Right cardiac atrium (tissue), 5 donors: ENCODE data around the gene SKIC2. TPM values are rescaled to one million over a fixed set of nuclear protein-coding genes. Genes with fewer than 3 reads are reported as not detected.
"Not testable (repeated sequence)": the region's sequence is repeated elsewhere in the genome, so short reads cannot be mapped to it uniquely, and the experiment has no call there.

Experiments
- ATAC-seq, 2 donors: fragments of 200-7000 bp; cut with Tn5 transposase; one replicate each; pipeline versions ENCODE4 v1.8.0 to v1.9.1; 2020; ENCODE audit warnings: moderate library complexity in 2 of 2, mild to moderate bottlenecking in 1 of 2
- DNase-seq, 3 donors: peaks; one replicate each; pipeline ENCODE4 v3.0.0-alpha.2; 2020
- H3K27ac ChIP-seq: one replicate; pipeline ENCODE4 v1.5.1; 2013; ENCODE audit warnings: mild to moderate bottlenecking, low read length, control low read depth, moderate library complexity
- H3K27me3 ChIP-seq: one replicate; pipeline ENCODE4 v1.6.1; 2013; ENCODE audit not compliant: control insufficient read depth, insufficient read depth
- H3K4me1 ChIP-seq: one replicate; pipeline ENCODE4 v1.6.1; 2013; ENCODE audit warnings: low read length; ENCODE audit not compliant: control insufficient read depth, insufficient read depth
- H3K4me3 ChIP-seq: one replicate; pipeline ENCODE4 v1.5.1; 2013; ENCODE audit warnings: low read length, control low read depth
- H3K9me3 ChIP-seq: one replicate; pipeline ENCODE4 v1.6.1; 2013; ENCODE audit warnings: low read length; ENCODE audit not compliant: control insufficient read depth
- WGBS: extraction: QIAGEN DNeasy Blood & Tissue Kit; methylation state at CpG from one replicate; pipeline ENCODE4 v1.1.7; 2013; 5-methylcytosine and 5-hydroxymethylcytosine counted together
- intact Hi-C, 4 donors: fragments of 100-400 bp; cut with DNase I; formaldehyde crosslinking; loops; one replicate each; pipeline versions ENCODE4 v1.11.0 to v1.14.0; 2022 to 2023
- polyA plus RNA-seq: library from polyadenylated mRNA; stranded (reverse); fragments of 200-250 nt; gene quantifications from one replicate; pipeline ENCODE4 v1.2.3, GENCODE V29; 2013
- total RNA-seq, 4 donors: library from RNA; stranded (reverse); fragmentation: NEBNext Ultra II Directional; extraction: Animal tissue kit (Norgen Biotek cat#: 25700); gene quantifications; one replicate each; pipeline ENCODE4 v1.2.1, GENCODE V29; 2021
- donor health status: healthy with polysubstance abuse.
- donor health status: DM: no; HTN: yes; CAD: no.
- donor health status: DM: no; HTN: no; CAD: no.
- donor health status: DM: no; HTN: yes; CAD: no; lungs with severe emphysema.
- donor health status: DM: yes; HTN: yes; CAD: no.

The SKIC2 gene
- total and polyA plus RNA-seq, 5 donors: 28.9 to 43.1 (median 36.8) TPM

GRCh38 chr6:31927242-31927862 is 31.6 kb upstream of the SKIC2 start, which contains the start of gene C2:
Gene C2 (plus strand): TSS chr6:31927717. CDS start chr6:31927753, 36 bp downstream.
- Histone ChIP-seq H3K4me1 (no peaks in the 10 kb centered on the region), H3K27me3 (no peaks in the 10 kb centered on the region), H3K9me3 (no peaks in the 10 kb centered on the region), H3K27ac (no peak within 1 kb of the TSS), H3K4me3 (no peak within 1 kb of the TSS)
- intact Hi-C loops: no loop called here
- DNase-seq (peak in 1 of 3 donors; percentile 51), ATAC-seq (peak in 1 of 2 donors; percentile 14)
- WGBS: 56% methylated on average over 11 of the region's 11 CpGs

DNA sequence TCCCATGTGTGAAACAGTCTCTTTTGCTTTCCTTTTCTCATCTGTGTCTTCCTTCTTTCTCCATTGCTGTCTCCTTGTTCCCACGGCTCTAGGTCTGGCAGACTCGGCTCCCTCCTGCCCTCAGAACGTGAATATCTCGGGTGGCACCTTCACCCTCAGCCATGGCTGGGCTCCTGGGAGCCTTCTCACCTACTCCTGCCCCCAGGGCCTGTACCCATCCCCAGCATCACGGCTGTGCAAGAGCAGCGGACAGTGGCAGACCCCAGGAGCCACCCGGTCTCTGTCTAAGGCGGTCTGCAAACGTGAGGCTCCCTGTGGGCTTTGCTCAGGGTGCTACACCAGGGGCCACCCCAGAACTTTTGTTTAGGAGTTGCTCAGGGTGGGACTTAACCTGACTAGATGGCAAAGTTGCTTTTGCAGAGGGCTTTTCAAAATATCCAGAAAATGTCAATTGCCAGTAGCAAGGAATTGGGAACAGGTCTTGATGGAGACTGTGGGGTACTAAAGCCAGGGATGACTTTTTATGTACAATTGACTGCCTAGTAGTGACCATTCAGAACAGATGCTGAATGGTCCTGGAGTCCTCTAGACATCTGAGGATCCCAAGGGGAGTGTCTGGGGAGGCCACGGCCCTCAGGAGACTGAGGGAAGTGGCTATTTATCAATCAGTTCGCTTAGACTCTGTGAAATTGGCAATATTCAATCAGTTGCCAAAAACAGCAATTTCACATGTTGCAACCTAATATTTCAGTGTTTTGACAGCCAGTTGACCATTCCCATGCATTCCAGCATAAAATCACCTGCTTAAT is 30.9 kb upstream of the SKIC2 start:
- Histone ChIP-seq H3K9me3 (no peaks in the 10 kb centered on the region), H3K27me3 (no peaks in the 10 kb centered on the region), H3K27ac (no peak overlapping the region), H3K4me1 (no peaks in the 10 kb centered on the region), H3K4me3 (no peak overlapping the region)
- peak in 1 of 3 donors; percentile 38 for DNase-seq
- ATAC-seq: peak; percentile 29 to 36
- intact Hi-C loops: no loop called here
- WGBS: 74% methylated on average over 11 of the region's 11 CpGs

DNA sequence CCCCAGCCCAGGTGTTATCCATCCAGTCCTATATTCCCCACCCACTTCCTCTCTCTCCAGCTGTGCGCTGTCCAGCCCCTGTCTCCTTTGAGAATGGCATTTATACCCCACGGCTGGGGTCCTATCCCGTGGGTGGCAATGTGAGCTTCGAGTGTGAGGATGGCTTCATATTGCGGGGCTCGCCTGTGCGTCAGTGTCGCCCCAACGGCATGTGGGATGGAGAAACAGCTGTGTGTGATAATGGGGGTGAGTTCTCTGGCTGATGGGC is 30.4 kb upstream of the SKIC2 start:
- DNase-seq (no peak), ATAC-seq (no peak)
- no peak overlapping the region for H3K27ac ChIP-seq
- WGBS: 78% methylated on average over 9 of the region's 9 CpGs
- intact Hi-C loops: no loop called here
- no peak overlapping the region for H3K4me3 ChIP-seq
- H3K9me3 ChIP-seq: no peaks in the 10 kb centered on the region
- no peaks in the 10 kb centered on the region for H3K27me3 ChIP-seq
- no peaks in the 10 kb centered on the region for H3K4me1 ChIP-seq

DNA sequence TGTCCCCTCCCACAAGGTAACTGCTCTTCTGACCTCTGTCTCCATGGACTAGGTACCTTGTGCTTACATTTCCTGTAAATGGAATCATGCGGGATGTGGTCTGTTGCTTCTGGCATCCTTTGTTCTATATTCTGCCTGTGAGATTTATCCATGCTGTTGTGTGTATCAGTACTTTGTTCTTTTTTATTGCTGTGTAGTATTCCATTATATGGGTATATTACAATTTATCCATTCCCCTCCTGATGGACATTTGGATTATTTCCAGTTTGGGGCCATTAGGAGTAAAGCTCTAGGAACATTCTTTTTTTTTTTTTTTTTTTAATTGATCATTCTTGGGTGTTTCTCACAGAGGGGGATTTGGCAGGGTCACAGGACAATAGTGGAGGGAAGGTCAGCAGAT is 28.0 kb upstream of the SKIC2 start:
- Histone ChIP-seq H3K4me1 (no peaks in the 10 kb centered on the region), H3K27ac (no peak overlapping the region), H3K4me3 (no peak overlapping the region), H3K27me3 (no peaks in the 10 kb centered on the region), H3K9me3 (no peaks in the 10 kb centered on the region)
- DNase-seq (no peak), ATAC-seq (no peak)
- intact Hi-C loops: no loop called here
- WGBS: 88% methylated on average over 1 of the region's 1 CpG

- H3K4me1 ChIP-seq, H3K4me3 ChIP-seq, intact Hi-C loops, H3K9me3 ChIP-seq, ATAC-seq, DNase-seq, H3K27me3 ChIP-seq, H3K27ac ChIP-seq: not testable (repeated sequence)
- 94% methylated on average over 32 of the region's 32 CpGs for WGBS
These were observed 26.8 kb upstream of the SKIC2 start for GRCh38 chr6:31932137-31932536.

GRCh38 chr6:31933537-31933936 is 25.4 kb upstream of the SKIC2 start:
- H3K27ac ChIP-seq: no peak overlapping the region
- WGBS: 82% methylated on average over 19 of the region's 19 CpGs
- no peak overlapping the region for H3K4me3 ChIP-seq
- no peaks in the 10 kb centered on the region for H3K4me1 ChIP-seq
- ATAC-seq (peak in 1 of 2 donors; percentile 31), DNase-seq (no peak)
- no peaks in the 10 kb centered on the region for H3K27me3 ChIP-seq
- H3K9me3 ChIP-seq: no peaks in the 10 kb centered on the region
- intact Hi-C loops: no loop called here

DNA sequence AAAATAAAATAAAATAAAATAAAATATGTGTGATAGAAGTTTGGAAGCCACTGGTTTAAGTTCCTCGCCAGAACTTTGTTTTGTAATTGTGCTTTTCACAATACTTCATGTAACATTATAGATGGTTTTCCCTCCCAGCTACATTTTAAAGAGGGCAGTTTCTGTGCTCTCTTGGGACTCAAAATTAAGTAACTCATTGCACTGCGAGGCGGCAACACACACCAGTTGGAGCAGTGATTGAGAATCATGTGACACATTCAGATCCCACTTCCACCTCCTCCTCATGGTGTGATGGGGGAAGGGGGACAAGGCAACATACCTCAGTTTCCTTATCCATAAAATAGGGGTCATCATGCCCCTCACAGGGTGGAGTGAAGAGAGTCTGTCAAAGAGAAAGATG is 24.0 kb upstream of the SKIC2 start:
- no peak overlapping the region for H3K27ac ChIP-seq
- H3K27me3 ChIP-seq: no peaks in the 10 kb centered on the region
- H3K4me3 ChIP-seq: no peak overlapping the region
- no peak for DNase-seq
- no peaks in the 10 kb centered on the region for H3K9me3 ChIP-seq
- no peak for ATAC-seq
- 53% methylated on average over 3 of the region's 3 CpGs for WGBS
- intact Hi-C loops: no loop called here
- no peaks in the 10 kb centered on the region for H3K4me1 ChIP-seq

DNA sequence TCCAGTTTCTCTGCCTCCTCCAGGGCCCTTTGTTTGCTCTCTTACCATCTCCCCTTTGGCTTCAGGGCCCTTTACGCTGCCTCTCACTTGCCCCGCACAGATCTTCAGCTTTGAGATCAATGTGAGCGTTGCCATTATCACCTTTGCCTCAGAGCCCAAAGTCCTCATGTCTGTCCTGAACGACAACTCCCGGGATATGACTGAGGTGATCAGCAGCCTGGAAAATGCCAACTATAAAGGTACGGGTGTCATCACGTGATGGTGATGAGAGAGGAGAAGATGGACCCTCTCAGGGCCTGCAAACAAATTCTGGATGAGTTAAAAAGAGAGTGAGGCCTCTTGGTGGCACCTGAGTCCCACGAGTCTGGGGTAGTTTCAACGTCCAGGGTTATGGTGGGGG is 23.2 kb upstream of the SKIC2 start:
- H3K9me3 ChIP-seq: no peaks in the 10 kb centered on the region
- DNase-seq: no peak
- WGBS: 72% methylated on average over 9 of the region's 9 CpGs
- H3K4me1 ChIP-seq: no peaks in the 10 kb centered on the region
- intact Hi-C loops: no loop called here
- H3K27me3 ChIP-seq: no peaks in the 10 kb centered on the region
- no peak overlapping the region for H3K27ac ChIP-seq
- H3K4me3 ChIP-seq: no peak overlapping the region
- no peak for ATAC-seq

- 14% methylated on average over 6 of the region's 6 CpGs for WGBS
- DNase-seq: no peak
- no peaks in the 10 kb centered on the region for H3K4me1 ChIP-seq
- H3K4me3 ChIP-seq: no peak overlapping the region
- no peaks in the 10 kb centered on the region for H3K9me3 ChIP-seq
- H3K27me3 ChIP-seq: no peaks in the 10 kb centered on the region
- no peak for ATAC-seq
- no peak overlapping the region for H3K27ac ChIP-seq
- intact Hi-C loops: no loop called here
These were observed 18.7 kb upstream of the SKIC2 start for GRCh38 chr6:31940256-31940664.

- Histone ChIP-seq H3K4me1 (no peaks in the 10 kb centered on the region), H3K27ac (no peak overlapping the region), H3K4me3 (no peak overlapping the region), H3K9me3 (no peaks in the 10 kb centered on the region), H3K27me3 (no peaks in the 10 kb centered on the region)
- WGBS: 84% methylated on average over 3 of the region's 3 CpGs
- ATAC-seq (no peak), DNase-seq (no peak)
- intact Hi-C loops: no loop called here
These were observed 15.2 kb upstream of the SKIC2 start for GRCh38 chr6:31943742-31944141.

- intact Hi-C loops: no loop called here
- DNase-seq (no peak), ATAC-seq (no peak)
- WGBS: 78% methylated on average over 9 of the region's 9 CpGs
- H3K4me1 ChIP-seq: no peaks in the 10 kb centered on the region
- peak overlapping the region; percentile 21 for H3K27ac ChIP-seq
- H3K27me3 ChIP-seq: no peaks in the 10 kb centered on the region
- H3K4me3 ChIP-seq: no peak overlapping the region
- no peaks in the 10 kb centered on the region for H3K9me3 ChIP-seq
These were observed 13.8 kb upstream of the SKIC2 start for GRCh38 chr6:31945154-31945506.
